Dendritic cell treated with granulocyte-macrophage colony-stimulating factor and Interleukin-4, amounts not matched to agents 40 ng/mL and 50 ng/mL, for 4 days (primary cell): Measurements from ENCODE around the gene B3GALT6.

Experiments used
- H3K27ac Mint-ChIP-seq: one replicate; pipeline ENCODE4 v1.8.0; 2022; ENCODE audit warnings: mild to moderate bottlenecking, mixed read lengths
- H3K27me3 Mint-ChIP-seq: one replicate; pipeline ENCODE4 v1.8.0; 2022; ENCODE audit warnings: mild to moderate bottlenecking, mixed read lengths
- H3K36me3 Mint-ChIP-seq: one replicate; pipeline ENCODE4 v1.8.0; 2022; ENCODE audit warnings: low read depth, mixed read lengths
- H3K4me1 Mint-ChIP-seq: one replicate; pipeline ENCODE4 v1.8.0; 2022; ENCODE audit warnings: low read depth, mixed read lengths
- H3K4me3 Mint-ChIP-seq: one replicate; pipeline ENCODE4 v1.8.0; 2022; ENCODE audit warnings: mild to moderate bottlenecking, moderate library complexity, mixed read lengths
- H3K9me3 Mint-ChIP-seq: one replicate; pipeline ENCODE4 v1.8.0; 2022; ENCODE audit warnings: mixed read lengths
- intact Hi-C: fragments of 100-400 bp; cut with micrococcal nuclease; formaldehyde crosslinking; loops from one replicate; pipeline ENCODE4 v1.15.0; 2022

Gene B3GALT6

DNA sequence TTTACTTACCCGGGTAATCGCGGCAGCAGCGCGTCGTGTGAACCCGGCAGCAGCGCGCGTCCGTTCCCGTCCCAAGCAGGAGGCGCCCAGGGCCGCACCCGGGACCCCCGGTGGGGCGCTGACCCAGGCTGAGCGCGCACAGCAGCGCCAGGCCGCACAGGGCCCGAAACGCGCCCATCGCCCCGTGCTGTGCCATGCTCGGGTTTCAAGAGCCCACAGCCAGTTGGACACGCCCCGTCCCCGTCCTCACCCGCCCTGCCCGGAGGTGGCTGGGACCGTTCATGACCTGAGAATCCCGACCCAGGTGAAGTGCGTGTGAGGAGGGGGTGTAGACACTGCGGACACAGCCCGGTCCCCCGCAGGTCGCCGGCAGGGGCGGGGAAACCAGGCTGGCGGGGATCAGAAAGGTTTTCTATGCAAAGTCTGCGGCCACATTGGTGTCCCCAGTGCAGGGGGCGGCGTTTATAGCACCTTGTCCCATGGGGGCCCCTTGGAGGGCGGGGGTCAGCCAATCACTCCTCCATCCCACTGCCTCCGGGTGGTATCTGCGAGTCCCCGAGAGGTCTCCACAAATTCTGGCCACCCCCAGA lies 25.6 kb upstream of the B3GALT6 start, which contains the start of gene TNFRSF18:
Gene TNFRSF18, minus strand, starts transcription at position 217 of the 590 bp plus-strand sequence. Its CDS starts 21 bp downstream, at position 196.
- Mint-ChIP-seq H3K9me3 (no peaks in the 10 kb centered on the region), H3K4me1 (peaks cover 49% of the 10 kb centered on the region), H3K27ac (no peak within 1 kb of the TSS), H3K27me3 (peaks cover 79% of the 10 kb centered on the region), H3K36me3 (peaks cover 7% of the 10 kb centered on the region), H3K4me3 (peak within 1 kb of the TSS; percentile 56)
- intact Hi-C loops, result no loop called here

DNA sequence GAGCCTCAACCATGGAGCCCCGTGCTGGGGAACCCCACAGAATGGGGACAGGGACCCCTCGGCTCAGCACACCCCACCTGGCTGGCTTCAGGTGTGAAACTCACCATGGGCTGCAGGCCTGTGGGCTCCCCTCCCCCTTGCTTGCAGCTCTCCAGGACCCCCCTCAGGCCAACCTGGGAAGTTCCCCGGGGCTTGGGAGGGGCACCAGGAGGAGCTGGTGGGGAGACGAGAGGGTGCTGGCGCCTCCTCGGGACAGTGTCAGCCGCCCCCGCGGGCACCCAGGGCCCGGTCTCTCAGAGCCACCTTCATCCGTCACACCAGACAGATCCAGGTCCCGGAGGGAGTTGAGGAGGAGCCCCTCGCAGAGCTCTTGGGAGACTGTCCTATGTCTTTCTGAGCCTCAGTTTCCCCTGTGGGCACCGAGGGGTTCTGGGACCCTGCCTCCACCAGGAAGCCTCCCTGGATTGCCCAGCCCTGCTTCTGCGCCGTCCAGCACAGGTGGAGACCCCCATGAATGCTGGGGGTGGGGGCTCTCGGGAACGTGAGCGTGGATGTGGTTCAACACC lies 25.0 kb upstream of the B3GALT6 start:
- Mint-ChIP-seq H3K36me3 (peaks cover 7% of the 10 kb centered on the region), H3K4me1 (peaks cover 49% of the 10 kb centered on the region), H3K27ac (no peak overlapping the region), H3K9me3 (no peaks in the 10 kb centered on the region), H3K27me3 (peaks cover 81% of the 10 kb centered on the region), H3K4me3 (no peak overlapping the region)
- intact Hi-C loops, result no loop called here

DNA sequence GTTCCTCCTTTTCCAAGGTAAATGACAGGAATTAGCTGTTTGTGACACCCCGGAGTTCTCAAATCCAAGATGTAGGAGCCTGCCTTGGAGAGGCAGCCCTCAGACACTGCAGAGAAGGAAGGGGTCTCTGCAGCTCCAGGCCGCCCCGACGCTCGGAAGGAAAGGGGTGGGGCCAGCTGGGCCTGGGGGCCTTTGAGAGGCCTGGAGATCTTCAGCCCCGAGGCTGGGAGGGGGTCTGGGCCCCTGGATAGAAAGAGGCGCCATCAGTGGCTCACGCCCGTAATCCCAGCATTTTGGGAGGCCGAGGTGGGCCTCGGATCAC lies 24.5 kb upstream of the B3GALT6 start:
- intact Hi-C loops, result no loop called here
- Mint-ChIP-seq H3K9me3 (no peaks in the 10 kb centered on the region), H3K27ac (no peak overlapping the region), H3K36me3 (peaks cover 7% of the 10 kb centered on the region), H3K27me3 (peaks cover 85% of the 10 kb centered on the region), H3K4me3 (no peak overlapping the region), H3K4me1 (peaks cover 49% of the 10 kb centered on the region)

DNA sequence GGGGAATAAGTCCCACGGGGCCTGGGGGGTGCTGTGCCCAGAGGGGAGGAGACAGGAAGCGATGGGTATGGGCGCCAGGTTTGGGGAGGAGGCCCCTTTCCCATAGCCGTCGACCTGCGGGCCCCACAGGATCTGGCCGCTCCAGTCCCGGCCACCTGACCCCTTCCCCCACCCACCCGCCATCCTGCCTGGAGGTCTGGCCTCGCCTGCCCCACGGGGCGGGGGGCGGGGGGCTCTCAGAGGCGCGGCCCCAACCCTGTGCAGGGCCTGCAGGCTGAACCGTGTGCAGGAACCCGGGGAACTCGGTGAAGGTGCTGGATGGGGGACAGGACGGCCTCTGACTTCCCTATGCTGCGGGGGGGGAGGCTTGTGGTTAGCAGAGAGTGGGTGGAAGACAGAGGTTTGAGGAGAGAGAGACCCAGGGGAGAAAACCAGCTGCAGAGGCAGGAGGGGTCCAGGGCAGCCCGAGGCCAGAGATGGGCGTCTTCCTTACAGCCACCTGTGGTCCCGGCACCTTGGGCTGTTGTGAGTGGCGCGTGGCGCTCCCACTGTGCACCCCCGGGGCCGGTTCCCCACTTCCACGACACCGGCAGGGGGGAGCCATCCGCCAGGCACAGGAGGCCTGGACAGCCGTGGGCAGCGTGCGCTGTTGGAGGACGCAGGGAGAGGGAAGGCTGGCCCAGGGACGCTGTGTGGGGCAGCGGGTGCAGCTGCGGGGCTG lies 23.2 kb upstream of the B3GALT6 start:
- Mint-ChIP-seq H3K27ac (peak overlapping the region; percentile 37), H3K36me3 (peaks cover 7% of the 10 kb centered on the region)
- intact Hi-C loops, result no loop called here

DNA sequence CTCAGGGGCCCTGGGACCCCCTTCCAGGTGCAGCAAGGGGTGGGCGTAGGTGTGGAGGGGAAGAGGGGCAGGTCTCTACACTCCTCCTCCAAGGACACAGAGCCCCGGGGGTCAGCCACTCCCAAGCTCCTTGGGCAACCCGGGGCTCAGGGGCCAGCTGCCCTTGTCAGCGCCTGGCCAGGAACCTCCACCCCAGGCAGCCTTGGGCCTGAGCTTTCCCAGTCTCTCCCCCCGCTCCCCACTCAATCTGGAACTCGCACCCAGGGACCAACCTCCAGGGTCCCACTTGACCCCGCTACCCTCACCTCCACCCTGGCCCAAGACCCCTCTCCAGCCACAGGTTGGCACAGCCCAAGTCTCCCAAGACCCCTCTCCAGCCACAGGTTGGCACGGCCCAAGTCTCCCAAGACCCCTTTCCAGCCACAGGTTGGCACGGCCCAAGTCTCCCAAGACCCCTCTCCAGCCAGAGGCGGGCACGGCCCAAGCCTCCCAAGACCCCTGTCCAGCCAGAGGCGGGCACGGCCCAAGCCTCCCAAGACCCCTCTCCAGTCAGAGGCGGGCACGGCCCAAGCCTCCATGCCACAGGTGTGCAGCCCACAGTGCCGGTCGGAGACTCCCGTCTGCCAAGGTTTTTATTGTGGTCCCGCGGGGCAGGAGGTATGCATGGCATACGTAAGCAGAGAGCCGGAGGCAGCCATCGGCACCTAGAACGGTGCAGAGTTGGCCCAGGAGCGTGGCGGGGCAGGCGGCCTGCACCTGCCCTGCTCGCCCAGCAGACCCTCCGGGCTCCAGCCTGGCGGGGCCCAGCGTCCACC lies 21.1 kb upstream of the B3GALT6 start:
- intact Hi-C loops, result no loop called here
- Mint-ChIP-seq H3K4me1 (peaks cover 56% of the 10 kb centered on the region), H3K27me3 (peaks cover 70% of the 10 kb centered on the region), H3K4me3 (no peak overlapping the region), H3K27ac (no peak overlapping the region), H3K36me3 (peaks cover 19% of the 10 kb centered on the region), H3K9me3 (no peaks in the 10 kb centered on the region)

More for the DNA sequence above, 23.2 kb upstream of the B3GALT6 start:
- no peaks in the 10 kb centered on the region for H3K9me3 Mint-ChIP-seq
- peaks cover 49% of the 10 kb centered on the region for H3K4me1 Mint-ChIP-seq
- peaks cover 81% of the 10 kb centered on the region for H3K27me3 Mint-ChIP-seq
- H3K4me3 Mint-ChIP-seq, result peak overlapping the region; percentile 33

DNA sequence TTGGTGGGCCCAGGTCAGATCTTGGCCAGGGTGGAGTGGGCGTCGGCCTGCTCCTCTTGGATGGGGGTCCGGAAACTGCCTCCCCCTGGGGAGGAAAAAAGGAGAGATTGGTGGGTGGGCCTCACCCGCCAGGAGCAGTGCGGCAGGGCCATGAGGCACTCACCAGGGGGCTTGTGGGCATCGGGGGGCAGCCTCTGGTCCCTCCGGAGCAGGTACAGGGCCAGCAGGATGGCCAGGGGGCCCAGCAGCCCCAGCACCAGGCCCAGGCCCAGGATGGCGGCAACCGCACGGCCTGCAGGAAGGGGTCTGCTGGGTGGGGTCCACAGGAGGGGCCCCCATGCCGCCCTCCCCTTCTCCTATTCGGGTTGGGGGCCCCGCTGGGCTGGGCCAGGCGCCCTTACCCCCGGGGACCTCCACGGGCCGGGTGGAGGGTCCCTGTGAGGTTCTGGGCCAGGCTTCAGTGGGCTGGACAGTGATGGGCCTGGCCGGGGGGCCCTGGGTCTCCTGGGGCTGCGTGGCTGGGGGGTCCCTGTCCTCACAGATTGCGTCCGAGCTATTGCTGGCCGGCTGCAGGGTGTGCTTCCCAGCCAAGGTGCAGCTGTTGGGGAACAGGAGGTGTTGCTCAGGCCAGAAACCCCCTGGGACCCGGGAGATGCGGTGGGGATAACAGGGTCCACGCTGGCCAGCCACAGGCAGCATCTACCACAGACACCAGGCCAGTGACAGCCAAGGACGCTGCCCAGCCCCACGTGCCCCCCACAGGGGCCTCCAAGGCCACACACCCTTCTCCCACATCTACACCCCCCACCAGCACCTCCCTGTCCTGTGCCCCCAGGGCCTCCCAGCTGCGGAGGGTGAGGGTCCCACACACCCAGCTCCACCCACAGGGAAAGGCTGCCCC lies 20.2 kb upstream of the B3GALT6 start:
- intact Hi-C loops, result no loop called here
- Mint-ChIP-seq H3K27ac (no peak overlapping the region), H3K27me3 (peaks cover 62% of the 10 kb centered on the region), H3K9me3 (no peaks in the 10 kb centered on the region), H3K4me1 (peaks cover 55% of the 10 kb centered on the region), H3K36me3 (peaks cover 28% of the 10 kb centered on the region), H3K4me3 (peak overlapping the region; percentile 60)

DNA sequence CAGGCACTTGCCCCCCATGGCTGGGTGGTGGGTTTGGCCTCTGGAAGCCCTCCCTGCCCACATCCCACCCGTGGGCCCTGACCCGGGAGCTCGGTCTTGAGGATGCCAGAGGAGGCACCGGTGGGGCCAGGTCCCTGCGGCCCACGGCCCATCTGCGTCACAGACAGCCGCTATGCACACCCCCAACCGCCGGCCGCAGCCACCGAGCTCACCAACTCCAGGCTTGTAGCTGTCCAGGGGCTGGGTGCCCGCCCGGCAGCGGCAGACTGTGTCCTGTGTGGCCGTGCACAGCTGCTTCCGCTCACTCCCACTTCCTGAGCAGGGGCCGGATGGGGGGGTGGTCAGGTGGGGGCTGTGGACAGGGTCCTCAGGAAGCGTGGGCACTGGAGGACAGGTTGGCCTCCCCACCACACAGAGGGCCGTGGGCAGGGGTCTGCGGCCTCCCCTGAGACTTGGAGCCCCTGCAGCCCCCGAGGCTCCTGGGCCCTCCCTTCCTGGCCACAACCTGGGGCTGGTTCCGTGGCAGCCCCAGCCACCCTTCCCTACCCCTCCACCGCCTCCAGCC lies 19.2 kb upstream of the B3GALT6 start:
- peaks cover 51% of the 10 kb centered on the region for H3K27me3 Mint-ChIP-seq
- intact Hi-C loops, result no loop called here
- H3K4me1 Mint-ChIP-seq, result peaks cover 47% of the 10 kb centered on the region
- H3K36me3 Mint-ChIP-seq, result peaks cover 38% of the 10 kb centered on the region
- no peak overlapping the region for H3K27ac Mint-ChIP-seq
- no peaks in the 10 kb centered on the region for H3K9me3 Mint-ChIP-seq
- peak overlapping the region; percentile 54 for H3K4me3 Mint-ChIP-seq

DNA sequence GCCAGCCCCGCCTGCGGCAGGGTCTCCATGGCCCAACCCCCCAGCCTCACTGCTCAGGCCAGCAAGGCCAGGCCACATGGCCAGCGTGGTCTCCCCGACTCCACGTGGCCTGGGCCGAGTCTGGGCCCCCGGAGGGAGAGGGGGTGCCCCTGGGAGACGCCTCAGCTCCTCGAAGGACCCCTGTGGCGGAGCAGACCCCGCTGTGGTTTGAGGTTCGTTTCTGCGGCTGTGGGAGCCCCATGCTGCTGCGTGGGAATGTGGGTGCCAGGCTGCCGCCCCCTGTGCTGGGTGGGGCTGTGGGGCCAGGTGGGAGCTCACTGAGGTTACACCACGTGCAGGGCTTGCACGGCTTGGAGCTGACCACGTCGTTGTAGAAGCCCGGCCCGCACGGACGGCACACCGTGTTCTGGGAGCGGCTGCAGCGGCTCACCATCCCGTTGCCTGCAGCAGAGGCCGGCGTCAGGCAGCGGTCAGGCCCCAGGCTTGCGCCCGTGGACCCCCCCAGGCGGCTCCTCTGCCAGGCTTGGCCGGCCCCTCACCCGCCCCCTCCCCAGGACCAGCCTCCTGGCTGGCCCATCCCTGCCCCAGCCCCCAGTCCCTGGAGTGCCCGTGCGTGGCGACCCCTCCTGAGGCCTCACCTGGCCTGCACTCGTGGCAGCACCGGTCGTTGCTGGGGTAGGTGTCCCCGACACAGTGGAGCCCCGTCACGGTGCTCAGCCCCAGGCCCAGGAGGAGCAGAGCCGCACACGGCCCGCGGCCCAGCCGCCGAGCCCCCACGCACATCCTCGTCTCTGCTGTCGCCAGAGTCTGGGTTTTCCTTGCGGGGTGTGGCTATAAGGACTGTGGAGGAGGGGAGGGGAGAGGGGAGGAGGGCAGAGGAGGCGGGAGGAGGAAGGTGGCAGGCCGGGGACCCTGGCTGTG lies 18.4 kb upstream of the B3GALT6 start, which contains the start of gene TNFRSF4:
Gene TNFRSF4, minus strand, starts transcription at position 809 of the 921 bp plus-strand sequence. Its CDS starts 26 bp downstream, at position 783.
- Mint-ChIP-seq H3K4me3 (peak within 1 kb of the TSS; percentile 54), H3K4me1 (peaks cover 40% of the 10 kb centered on the region), H3K36me3 (peaks cover 46% of the 10 kb centered on the region), H3K27me3 (peaks cover 46% of the 10 kb centered on the region), H3K9me3 (no peaks in the 10 kb centered on the region), H3K27ac (no peak within 1 kb of the TSS)
- intact Hi-C loops, result no loop called here

DNA sequence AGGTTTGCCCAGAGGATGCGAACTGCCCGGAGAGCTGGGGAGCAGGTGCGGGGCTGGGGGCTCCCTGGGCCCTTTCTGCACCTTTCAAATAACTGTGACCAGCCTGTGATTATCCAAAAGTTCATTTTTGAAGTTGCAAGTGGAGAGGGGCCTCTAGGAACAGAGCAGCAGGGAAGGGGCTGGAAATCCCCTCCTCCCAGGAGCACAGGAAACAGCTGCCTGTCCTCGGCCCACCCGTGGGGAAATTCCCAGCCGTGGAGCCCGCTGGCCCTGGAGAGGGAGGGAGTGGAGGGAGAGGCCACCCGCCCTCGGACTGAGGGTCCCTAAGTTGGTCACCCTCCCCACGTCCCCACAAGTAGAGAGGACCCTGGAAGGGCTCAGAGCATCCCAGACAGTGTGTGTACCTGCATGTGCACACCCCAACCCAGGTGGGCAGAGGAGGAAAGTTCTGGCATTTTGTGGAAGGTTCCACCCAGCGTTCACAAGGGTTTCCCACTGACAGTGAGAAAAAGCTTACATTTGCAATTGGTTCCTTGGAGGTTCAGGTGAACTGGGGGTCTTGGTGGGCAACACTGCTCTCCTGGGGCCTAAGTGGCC lies 16.9 kb upstream of the B3GALT6 start:
- Mint-ChIP-seq H3K9me3 (no peaks in the 10 kb centered on the region), H3K27ac (no peak overlapping the region), H3K27me3 (peaks cover 33% of the 10 kb centered on the region), H3K36me3 (peaks cover 61% of the 10 kb centered on the region), H3K4me3 (no peak overlapping the region), H3K4me1 (peaks cover 32% of the 10 kb centered on the region)
- intact Hi-C loops, result no loop called here

DNA sequence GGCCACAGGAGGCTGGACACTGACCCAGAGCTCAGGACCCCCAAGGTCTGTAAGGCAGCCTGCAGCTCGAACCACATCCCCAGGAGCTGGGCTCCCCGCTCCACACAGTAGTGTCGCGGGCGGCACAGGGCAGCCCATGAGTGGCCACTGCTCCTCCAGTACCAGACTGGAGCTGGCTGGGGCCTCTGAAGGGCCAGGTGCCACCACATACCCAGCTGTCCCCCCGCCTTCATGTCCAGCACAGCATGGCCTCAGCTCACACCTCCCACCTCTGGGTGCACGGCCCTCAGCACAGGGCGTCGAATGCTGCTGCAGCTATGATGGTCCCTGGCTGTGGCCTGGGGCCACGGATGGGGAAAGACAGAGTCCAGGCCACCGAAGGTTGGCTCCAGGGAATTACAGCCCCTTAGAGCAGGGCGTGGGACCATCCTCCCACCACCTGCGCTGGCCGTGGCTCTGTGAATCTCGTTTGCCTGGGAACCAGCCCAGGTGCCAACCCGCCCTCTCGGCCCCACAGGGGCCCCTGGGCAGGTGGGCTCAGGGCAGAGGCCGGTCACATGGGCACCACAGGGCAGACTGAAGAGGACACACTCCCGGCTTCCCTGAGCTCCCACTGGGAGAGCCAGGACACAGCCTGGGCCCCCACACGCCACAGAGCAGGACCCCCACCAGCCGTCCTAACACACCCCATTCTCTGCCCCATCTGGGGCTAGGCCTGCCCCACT lies 16.0 kb upstream of the B3GALT6 start:
- intact Hi-C loops, result no loop called here
- H3K27ac Mint-ChIP-seq, result no peak overlapping the region

DNA sequence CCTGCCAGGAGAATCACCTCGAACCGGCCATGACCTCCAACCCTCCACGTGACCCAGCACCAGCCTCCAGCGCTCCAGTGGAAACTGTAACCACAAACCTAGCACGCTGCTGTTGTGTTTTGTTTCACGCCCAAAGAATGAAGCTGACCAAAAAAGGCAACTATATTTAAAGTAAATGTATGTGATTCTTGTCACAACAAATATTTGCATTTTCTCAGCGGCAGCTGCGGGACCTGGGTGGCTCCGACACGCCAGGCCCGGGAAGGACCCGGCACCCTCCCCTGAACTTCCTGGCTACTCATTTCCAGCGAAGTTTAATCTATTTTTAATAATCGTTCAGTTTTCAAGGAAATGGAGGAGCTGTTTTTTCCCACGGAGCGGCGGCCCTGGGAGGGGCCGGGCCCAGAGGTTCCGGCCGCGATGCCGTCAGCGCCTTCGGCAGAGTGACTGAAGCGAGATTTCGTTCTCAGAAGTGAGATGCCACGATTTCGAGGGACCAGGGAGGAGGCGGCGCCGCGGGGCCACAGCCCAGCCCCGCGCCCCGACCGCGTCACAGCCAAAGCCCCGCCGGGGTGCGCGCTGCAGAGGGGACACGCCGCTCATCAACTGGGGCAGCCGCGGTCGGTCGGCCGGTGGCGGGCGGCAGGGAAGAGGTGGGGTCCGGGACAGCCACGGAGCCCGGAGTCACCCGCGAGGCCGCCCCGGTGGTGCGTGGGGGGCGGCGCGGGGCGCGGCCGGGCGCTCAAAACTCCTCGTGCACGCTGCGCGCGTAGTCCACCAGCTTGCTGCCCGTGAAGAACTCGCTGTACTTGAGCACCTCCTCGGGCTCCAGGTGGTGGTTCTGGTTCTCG lies 15.0 kb upstream of the B3GALT6 start:
- Mint-ChIP-seq H3K9me3 (no peaks in the 10 kb centered on the region), H3K27me3 (peaks cover 21% of the 10 kb centered on the region), H3K36me3 (peaks cover 73% of the 10 kb centered on the region), H3K4me1 (peaks cover 25% of the 10 kb centered on the region), H3K27ac (no peak overlapping the region), H3K4me3 (no peak overlapping the region)
- intact Hi-C loops, result no loop called here

More for the DNA sequence above, 16.0 kb upstream of the B3GALT6 start:
- H3K4me1 Mint-ChIP-seq, result peaks cover 28% of the 10 kb centered on the region
- no peaks in the 10 kb centered on the region for H3K9me3 Mint-ChIP-seq
- H3K4me3 Mint-ChIP-seq, result no peak overlapping the region
- peaks cover 27% of the 10 kb centered on the region for H3K27me3 Mint-ChIP-seq
- H3K36me3 Mint-ChIP-seq, result peaks cover 67% of the 10 kb centered on the region
